ENCODE results near the gene CISD3.

GRCh38 chr17:38749223-38750043 lies 19.3 kb downstream of the CISD3 start:
- TF ChIP-seq, protein P1, sequence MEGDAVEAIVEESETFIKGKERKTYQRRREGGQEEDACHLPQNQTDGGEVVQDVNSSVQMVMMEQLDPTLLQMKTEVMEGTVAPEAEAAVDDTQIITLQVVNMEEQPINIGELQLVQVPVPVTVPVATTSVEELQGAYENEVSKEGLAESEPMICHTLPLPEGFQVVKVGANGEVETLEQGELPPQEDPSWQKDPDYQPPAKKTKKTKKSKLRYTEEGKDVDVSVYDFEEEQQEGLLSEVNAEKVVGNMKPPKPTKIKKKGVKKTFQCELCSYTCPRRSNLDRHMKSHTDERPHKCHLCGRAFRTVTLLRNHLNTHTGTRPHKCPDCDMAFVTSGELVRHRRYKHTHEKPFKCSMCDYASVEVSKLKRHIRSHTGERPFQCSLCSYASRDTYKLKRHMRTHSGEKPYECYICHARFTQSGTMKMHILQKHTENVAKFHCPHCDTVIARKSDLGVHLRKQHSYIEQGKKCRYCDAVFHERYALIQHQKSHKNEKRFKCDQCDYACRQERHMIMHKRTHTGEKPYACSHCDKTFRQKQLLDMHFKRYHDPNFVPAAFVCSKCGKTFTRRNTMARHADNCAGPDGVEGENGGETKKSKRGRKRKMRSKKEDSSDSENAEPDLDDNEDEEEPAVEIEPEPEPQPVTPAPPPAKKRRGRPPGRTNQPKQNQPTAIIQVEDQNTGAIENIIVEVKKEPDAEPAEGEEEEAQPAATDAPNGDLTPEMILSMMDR (conservative IDR thresholded peaks at IDR 0.05; ENCODE audit: low read length): no peak
- no peak for TF ChIP-seq EZH2phosphoT487 (IDR thresholded peaks at IDR 0.05; ENCODE audit: borderline replicate concordance)

Measured in Loucy (cell line).